Urinary bladder (tissue), 2 donors: ENCODE results near the gene AMBN. TPM values are rescaled to one million over a fixed set of nuclear protein-coding genes. Genes with fewer than 3 reads are reported as not detected.

Experiments
- polyA plus RNA-seq: library from polyadenylated mRNA; stranded (reverse); fragments of 200-250 nt; gene quantifications from one replicate; pipeline ENCODE4 v1.2.3, GENCODE V29; 2013
- total RNA-seq: library from RNA; depleted of rRNA; stranded (reverse); fragments of >200 nt; gene quantifications from one replicate; pipeline ENCODE4 v1.2.3, GENCODE V29; 2014
- donor health status: healthy.

The AMBN gene
- total and polyA plus RNA-seq, 2 donors = not detected

Other genes with a start within 250 kb of the AMBN start
- gene SMR3A, start 231.5 kb upstream of the AMBN start, total RNA-seq = not detected
- not detected for gene SMR3A, start 231.5 kb upstream of the AMBN start, polyA plus RNA-seq
- not detected for gene SMR3B, start 209.1 kb upstream of the AMBN start, total RNA-seq
- not detected for gene SMR3B, start 209.1 kb upstream of the AMBN start, polyA plus RNA-seq
- not detected for gene OPRPN, start 194.3 kb upstream of the AMBN start, total RNA-seq
- not detected for gene OPRPN, start 194.3 kb upstream of the AMBN start, polyA plus RNA-seq
- not detected for gene MUC7, start 120.1 kb upstream of the AMBN start, total RNA-seq
- not detected for gene MUC7, start 120.1 kb upstream of the AMBN start, polyA plus RNA-seq
- gene AMTN, start 73.7 kb upstream of the AMBN start, total RNA-seq = not detected
- not detected for gene AMTN, start 73.7 kb upstream of the AMBN start, polyA plus RNA-seq
- gene ENAM, start 36.5 kb downstream of the AMBN start, total RNA-seq = 0.32 TPM
- 0.16 TPM for gene ENAM, start 36.5 kb downstream of the AMBN start, polyA plus RNA-seq
- 4.5 TPM for gene JCHAIN, start 74.3 kb downstream of the AMBN start, total RNA-seq
- 6.9 TPM for gene JCHAIN, start 74.3 kb downstream of the AMBN start, polyA plus RNA-seq
- gene UTP3, start 96.3 kb downstream of the AMBN start, total RNA-seq = 17.5 TPM
- gene UTP3, start 96.3 kb downstream of the AMBN start, polyA plus RNA-seq = 25.5 TPM
- gene RUFY3, start 129.7 kb downstream of the AMBN start, total RNA-seq = 137 TPM
- gene RUFY3, start 129.7 kb downstream of the AMBN start, polyA plus RNA-seq = 23.6 TPM
- gene GRSF1, start 247.6 kb downstream of the AMBN start, total RNA-seq = 75.6 TPM
- 54.0 TPM for gene GRSF1, start 247.6 kb downstream of the AMBN start, polyA plus RNA-seq